GM12874 (cell line): ENCODE data around the gene AQP9.

ENCODE experiments used
- TF ChIP-seq, protein P1 (sequence below): IDR thresholded peaks from 2 replicates; pipeline ENCODE4 v1.5.1; 2011; ENCODE audit warnings: low read depth, mild to moderate bottlenecking, control low read depth, low read length, moderate library complexity; ENCODE audit not compliant: insufficient read depth

Gene AQP9

DNA sequence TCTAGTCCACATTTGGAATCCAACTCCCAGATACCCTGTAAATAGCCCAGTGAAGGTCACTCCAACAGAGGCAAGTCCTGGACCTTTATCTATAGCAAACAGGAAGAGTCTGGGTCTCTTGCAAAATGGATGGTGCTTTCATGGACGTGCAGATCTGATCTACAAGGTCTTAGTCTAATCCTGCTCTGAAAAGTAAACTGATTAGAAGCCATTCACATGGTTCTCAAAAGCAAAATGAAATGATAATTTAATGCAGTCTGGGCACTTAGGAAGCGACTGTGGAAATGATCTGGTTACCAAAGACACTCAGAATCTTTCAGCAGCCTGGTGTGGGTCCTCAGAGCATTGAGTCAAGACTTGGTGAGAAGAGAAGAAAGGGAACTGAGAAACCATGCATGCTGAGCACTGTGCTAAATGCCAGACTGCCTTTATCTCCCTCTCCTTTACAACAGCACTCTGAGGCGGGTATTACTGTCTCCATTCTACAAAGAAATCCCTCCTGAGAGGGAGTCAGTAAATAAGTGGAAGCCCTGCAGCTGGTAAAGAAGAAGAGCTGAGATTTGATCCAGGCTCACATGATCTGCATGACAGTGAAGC lies 29.0 kb downstream of the AQP9 start:
- TF ChIP-seq, protein P1, sequence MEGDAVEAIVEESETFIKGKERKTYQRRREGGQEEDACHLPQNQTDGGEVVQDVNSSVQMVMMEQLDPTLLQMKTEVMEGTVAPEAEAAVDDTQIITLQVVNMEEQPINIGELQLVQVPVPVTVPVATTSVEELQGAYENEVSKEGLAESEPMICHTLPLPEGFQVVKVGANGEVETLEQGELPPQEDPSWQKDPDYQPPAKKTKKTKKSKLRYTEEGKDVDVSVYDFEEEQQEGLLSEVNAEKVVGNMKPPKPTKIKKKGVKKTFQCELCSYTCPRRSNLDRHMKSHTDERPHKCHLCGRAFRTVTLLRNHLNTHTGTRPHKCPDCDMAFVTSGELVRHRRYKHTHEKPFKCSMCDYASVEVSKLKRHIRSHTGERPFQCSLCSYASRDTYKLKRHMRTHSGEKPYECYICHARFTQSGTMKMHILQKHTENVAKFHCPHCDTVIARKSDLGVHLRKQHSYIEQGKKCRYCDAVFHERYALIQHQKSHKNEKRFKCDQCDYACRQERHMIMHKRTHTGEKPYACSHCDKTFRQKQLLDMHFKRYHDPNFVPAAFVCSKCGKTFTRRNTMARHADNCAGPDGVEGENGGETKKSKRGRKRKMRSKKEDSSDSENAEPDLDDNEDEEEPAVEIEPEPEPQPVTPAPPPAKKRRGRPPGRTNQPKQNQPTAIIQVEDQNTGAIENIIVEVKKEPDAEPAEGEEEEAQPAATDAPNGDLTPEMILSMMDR: no peak

DNA sequence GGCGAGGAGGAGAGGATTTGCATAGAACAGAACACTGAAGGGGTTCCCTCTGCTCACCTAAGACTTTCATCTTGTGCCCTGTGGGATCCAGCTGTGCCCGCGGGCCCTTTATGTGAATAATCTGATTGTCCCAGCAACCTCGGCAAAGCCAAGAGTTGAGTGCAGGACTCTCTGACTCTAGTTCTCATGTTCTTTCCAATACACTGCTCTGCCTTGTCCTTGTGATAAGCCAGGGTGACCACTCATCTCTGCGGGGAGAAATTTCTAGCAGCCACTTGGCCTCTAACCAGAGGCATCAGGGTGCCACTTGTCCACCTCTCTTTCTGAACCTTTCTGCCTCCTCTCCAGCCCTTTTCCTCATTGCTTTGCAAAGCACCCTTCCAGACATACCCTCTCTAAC lies 31.8 kb downstream of the AQP9 start:
- TF ChIP-seq, protein P1: no peak

DNA sequence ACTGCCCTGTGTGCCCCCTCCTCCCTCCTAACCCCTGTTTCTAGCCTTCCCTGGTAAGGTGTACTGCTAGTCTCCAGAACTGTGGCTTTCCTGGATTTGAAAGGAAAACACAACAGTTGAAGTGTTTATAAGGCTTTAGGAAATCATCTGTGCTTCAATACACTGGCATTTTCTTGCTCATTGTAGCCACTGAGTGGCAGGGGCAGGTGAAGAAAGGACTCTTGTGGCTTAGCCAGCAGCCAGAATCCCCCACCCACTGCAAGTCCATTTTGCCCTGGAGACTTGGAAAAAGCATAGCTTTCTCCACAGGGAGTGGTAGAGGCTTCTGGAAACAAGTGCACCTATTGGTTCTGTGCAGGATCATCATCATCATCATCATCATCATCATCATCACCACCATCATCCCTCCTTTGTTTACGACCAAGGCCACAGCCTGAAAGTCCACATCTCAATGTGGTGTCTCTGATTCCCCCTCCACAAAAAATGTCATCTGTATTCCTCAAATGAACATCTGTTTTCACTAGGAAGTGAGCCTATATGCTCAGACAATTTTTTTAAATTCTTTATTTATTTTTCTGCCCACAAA lies 33.4 kb downstream of the AQP9 start:
- TF ChIP-seq, protein P1: no peak

DNA sequence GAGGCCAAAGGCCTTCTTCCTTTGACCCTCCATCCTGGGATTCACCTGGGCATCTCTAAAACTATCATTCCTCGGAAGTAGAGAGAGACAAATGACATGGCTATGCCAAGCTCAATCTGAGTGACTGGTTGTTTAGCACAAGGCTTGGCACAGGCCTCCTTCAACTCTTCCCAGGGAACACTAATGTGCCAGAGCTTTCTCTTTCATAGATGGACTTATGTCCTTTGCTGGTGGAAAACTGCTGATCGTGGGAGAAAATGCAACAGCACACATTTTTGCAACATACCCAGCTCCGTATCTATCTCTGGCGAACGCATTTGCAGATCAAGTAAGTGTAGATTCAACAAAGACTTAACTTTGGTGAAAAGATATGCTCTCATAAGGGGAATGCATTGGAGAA lies 36.5 kb downstream of the AQP9 start:
- TF ChIP-seq, protein P1: no peak

DNA sequence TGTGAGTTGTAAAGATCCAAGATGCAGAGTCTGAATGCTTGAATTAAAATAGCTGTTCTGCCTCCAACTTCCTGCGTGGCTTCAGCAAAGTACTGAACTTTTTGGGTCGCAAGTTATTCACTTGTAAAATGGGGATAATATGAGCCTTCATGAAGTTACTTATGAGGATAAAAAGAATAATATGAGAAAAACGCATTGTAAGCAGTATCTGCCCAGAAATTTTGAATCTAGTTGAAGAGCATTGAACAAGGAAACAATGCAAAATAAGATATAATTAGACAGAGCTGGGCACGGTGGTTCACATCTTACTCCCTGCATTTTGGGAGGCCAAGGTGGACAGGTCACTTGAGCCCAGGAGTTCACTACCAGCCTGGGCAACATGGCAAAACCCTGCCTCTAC lies 37.8 kb downstream of the AQP9 start:
- TF ChIP-seq, protein P1: no peak

DNA sequence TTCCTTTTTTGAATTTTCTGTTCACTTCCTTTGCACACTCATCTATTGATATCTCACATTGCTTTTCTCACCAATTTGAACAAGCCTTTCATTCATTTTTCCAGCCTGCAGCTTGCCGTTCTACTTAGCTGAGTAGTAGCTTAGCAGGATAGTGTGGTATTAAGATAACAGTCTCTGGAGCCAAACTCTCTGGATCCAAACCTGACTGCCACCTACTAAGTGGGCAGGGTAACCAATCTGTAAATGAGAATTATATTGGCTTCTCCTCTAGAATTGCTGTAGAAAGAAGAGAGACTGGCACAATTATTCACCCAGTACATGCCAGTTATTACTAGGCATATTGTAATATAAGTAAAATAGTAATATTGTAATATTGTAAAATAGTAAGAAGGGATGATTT lies 40.5 kb downstream of the AQP9 start:
- TF ChIP-seq, protein P1: no peak

DNA sequence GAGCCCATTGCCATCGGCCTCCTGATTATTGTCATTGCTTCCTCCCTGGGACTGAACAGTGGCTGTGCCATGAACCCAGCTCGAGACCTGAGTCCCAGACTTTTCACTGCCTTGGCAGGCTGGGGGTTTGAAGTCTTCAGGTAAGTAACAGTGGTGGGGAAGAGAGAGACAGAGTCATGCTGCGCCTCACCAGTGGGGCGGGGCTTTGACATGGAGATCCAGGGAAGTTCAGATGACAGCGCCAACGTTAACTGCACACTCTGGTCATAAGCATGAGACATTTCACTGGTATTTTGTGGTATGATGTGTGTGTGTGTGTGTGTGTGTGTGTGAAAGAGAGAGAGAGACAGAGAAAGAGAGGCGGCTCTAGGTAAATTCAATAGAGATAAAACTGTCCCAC lies 41.0 kb downstream of the AQP9 start:
- TF ChIP-seq, protein P1: no peak
